Activated CD4-positive, alpha-beta T cell treated with anti-CD3 and anti-CD28 coated beads, Interleukin-2, amount 50 U/mL, for 24 hours (primary cell): ENCODE data around the gene PSPC1.

Experiments used
- DNase-seq, 2 donors: peaks; one replicate each; pipeline ENCODE4 v3.0.0-alpha.2; 2020; ENCODE audit warnings: low read depth in 1 of 2, low spot score in 1 of 2

The PSPC1 gene

GRCh38 chr13:19673473-19674430 lies 109.0 kb downstream of the PSPC1 start:
- no peak for DNase-seq

DNA sequence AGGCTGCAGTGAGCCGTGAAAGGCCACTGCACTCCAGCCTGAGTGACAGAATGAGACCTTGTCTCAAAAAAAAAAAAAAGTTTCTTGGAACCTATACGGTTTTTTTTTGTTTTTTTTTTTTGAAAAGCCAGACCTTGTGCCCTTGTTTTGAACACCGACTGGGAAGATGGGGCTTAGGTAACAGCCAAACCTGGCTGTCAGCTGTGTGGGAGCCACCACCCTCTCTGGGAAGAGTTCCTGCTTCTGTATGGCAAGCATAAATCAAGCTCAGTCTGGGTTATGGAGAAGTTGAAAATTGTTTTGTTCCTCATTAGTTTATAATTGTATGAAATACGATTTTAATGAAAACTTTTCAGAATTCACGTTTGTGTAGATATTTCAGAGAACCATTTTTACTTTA lies 109.8 kb downstream of the PSPC1 start:
- no peak for DNase-seq

DNA sequence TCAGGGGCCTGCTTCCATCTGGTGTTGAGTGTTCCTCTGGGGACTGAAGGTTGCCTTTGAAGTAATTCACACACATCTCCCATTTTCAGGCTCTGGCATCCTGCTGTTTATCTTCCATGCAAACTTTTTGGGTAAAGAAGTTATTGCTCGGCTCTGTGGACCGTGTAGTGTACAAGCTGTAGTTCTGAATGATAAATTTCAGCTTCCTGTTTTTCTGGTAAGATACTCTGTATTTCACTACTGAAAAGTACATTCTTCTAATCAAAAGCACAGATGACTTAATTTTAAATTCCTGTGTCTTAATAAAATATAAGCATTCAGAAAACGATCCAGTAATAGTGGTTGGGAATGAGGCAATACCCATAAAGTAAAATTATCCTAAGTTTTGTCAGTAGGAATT lies 112.6 kb downstream of the PSPC1 start:
- DNase-seq, result no peak

- DNase-seq, result no peak
These were observed 114.0 kb downstream of the PSPC1 start for GRCh38 chr13:19668778-19669177.

DNA sequence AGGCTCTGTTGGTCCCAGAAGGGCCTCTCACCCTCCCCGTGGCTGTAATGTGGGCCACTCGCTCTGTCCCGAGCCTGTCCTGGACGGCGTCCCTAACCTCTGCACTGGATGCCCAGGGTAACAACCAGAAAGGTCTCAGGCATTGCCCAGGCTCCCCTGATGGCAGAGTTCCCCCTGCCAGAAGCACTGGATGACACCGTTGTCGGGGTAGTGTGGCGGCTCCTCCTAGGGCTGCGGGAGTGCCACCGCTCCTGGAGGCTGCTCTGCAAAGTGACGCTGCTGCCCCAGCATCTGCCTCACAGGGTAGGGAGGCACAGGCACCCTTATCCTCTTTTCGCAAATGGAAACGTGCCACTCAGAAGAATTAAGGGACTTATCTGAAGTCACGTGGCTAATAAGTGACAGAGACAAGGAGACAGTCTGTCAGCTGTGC lies 117.3 kb downstream of the PSPC1 start:
- no peak for DNase-seq

DNA sequence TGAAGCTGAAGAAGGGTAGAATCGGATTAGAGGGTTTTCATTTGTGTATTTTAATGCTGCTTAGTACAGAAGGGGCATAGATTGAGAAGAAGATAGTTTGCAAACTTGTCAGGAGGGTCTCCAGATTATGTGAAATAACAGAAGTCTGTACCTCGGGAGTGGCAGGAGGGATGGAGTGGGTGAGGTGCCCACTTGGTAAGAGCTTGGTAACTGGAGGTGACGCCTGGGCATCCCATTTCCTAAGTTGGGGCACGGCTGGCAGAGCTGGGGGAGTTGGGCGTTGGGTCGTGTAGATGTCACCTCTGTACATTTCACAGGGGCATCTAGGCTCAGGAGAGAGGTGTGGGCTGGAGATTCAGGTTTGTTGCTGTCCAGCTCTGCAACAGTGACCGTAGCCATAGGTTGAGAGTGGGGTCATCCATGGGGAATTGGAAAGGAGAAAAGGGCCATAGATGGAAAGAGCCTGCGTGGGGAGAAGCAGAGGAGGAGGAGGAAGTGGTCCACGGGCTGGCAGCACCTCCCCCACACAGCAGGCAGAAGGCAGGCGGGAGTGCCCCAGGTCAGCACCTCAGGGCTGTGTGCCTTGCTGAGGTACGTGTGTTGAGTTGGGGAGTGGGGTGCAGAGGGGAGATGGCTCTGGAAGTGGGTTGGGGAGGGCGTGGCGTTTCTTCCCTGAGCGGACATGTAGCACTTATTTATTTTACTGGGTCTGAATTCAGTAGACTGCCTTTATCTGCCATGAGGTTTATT lies 118.1 kb downstream of the PSPC1 start:
- no peak for DNase-seq

DNA sequence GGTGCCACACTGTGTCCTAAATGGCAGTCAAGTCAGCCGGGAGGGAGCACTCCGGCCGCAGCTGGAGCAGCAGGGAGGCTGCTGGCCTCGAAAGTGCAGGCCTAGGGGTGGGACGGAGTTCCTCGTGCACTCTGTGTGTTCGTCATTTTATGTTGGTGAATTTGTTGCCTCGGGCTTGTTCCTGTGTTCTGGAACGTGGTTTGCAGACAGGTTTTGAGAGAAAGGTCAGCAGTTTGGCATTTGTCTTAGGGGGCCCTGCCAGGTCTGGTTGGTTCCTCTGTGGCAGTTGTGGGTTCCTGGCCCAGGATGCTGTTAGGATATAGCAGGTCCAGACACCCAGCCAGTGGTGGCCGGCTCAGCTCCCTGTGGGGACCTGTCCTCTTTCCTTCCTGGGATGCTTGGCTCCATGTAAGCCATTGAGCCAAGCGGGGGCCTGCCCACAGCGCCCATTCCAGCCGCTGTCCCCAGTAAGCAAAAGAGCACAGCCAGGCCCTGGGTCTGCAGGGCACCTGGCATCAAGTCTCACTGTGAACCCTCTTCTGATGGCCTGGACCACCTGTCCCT lies 119.2 kb downstream of the PSPC1 start:
- no peak for DNase-seq

GRCh38 chr13:19661561-19661960 lies 121.2 kb downstream of the PSPC1 start:
- DNase-seq, result no peak

DNA sequence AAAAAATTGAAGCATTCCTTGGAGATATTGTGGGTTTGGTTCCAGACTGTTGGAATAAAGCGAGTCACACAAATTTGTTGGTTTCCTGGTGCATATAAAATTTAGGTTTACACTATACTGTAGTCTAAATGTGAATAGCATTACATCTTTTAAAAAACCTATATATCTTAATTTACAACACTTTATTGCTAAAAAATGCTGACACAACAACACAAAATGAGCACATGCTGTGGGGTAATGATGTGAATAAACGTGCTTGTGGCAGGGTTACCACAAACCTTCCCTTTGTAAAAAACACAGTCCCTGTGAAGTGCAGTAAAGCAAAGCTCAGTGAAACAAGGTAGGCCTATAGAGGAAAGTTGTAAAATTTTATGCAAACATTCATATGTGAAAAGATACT lies 121.6 kb downstream of the PSPC1 start:
- no peak for DNase-seq

GRCh38 chr13:19658831-19659230 lies 123.9 kb downstream of the PSPC1 start:
- no peak for DNase-seq

GRCh38 chr13:19657872-19658591 lies 124.7 kb downstream of the PSPC1 start:
- no peak for DNase-seq
